Measurements from ENCODE around the gene OCSTAMP. TPM values are rescaled to one million over a fixed set of nuclear protein-coding genes. Genes with fewer than 3 reads are reported as not detected.

OCSTAMP gene
- total and polyA plus RNA-seq, 10 donors, result not detected

GRCh38 chr20:46587986-46588385 is 37.5 kb upstream of the OCSTAMP start:
- Histone ChIP-seq H3K9me3 (peaks cover 0 to 2% (median 0%) of the 10 kb centered on the region in 8 donors), H3K27ac (no peak overlapping the region), H3K4me3 (no peak overlapping the region), H3K36me3 (no peaks in the 10 kb centered on the region), H3K4me1 (peaks cover 0 to 13% (median 5%) of the 10 kb centered on the region in 6 donors), H3K27me3 (replicated peaks in 1 of 7) (peaks cover 0 to 16% (median 0%) of the 10 kb centered on the region in 7 donors)
- DNase-seq, result no peak
- 82 to 91% (median 87%) methylated on average over 6 to 7 of the region's 7 CpGs for WGBS, 5 donors
- TF ChIP-seq, protein P1, sequence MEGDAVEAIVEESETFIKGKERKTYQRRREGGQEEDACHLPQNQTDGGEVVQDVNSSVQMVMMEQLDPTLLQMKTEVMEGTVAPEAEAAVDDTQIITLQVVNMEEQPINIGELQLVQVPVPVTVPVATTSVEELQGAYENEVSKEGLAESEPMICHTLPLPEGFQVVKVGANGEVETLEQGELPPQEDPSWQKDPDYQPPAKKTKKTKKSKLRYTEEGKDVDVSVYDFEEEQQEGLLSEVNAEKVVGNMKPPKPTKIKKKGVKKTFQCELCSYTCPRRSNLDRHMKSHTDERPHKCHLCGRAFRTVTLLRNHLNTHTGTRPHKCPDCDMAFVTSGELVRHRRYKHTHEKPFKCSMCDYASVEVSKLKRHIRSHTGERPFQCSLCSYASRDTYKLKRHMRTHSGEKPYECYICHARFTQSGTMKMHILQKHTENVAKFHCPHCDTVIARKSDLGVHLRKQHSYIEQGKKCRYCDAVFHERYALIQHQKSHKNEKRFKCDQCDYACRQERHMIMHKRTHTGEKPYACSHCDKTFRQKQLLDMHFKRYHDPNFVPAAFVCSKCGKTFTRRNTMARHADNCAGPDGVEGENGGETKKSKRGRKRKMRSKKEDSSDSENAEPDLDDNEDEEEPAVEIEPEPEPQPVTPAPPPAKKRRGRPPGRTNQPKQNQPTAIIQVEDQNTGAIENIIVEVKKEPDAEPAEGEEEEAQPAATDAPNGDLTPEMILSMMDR (IDR thresholded peaks at IDR 0.05 in 8 of 11, conservative IDR thresholded peaks at IDR 0.05 in 3 of 11), result no peak
- TF ChIP-seq POLR2AphosphoS5 (IDR thresholded peaks at IDR 0.05) (no peak), POLR2A (IDR thresholded peaks at IDR 0.05) (no peak)
- intact Hi-C loops (cut with DNase I; ENCODE audit: low total_unique reads), result no loop called here

GRCh38 chr20:46586724-46587123 is 36.3 kb upstream of the OCSTAMP start:
- 92 to 97% (median 95%) methylated on average over 5 of the region's 5 CpGs for WGBS, 5 donors
- Histone ChIP-seq H3K4me3 (no peak overlapping the region), H3K4me1 (peaks cover 0 to 13% (median 5%) of the 10 kb centered on the region in 6 donors), H3K9me3 (no peaks in the 10 kb centered on the region), H3K27ac (no peak overlapping the region), H3K27me3 (replicated peaks in 1 of 7) (peaks cover 0 to 16% (median 0%) of the 10 kb centered on the region in 7 donors), H3K36me3 (no peaks in the 10 kb centered on the region)
- intact Hi-C loops (cut with DNase I; ENCODE audit: low total_unique reads), result no loop called here
- TF ChIP-seq POLR2AphosphoS5 (IDR thresholded peaks at IDR 0.05) (no peak), POLR2A (IDR thresholded peaks at IDR 0.05) (no peak)
- TF ChIP-seq, protein P1 (IDR thresholded peaks at IDR 0.05 in 8 of 11, conservative IDR thresholded peaks at IDR 0.05 in 3 of 11), result no peak
- DNase-seq, result no peak

DNA sequence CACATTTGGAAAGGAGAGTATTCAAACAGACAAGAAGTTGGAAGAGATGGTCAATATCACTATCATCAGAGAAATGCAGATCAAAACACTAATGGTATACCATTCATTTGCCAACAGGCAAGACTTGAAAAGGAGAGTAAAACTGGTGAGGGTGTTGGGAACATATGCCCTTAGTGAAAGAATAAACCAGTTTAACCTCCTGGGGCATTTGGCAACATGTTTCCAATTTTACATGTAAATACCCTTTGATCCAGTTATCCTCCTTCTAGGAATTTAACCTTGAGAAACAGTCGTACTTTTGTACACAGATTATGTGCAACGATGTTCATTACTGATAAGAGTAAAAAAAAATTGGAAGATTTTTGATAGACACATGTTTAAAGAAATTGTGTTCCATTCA is 34.1 kb upstream of the OCSTAMP start:
- no peak overlapping the region for H3K27ac ChIP-seq
- no peak overlapping the region for H3K4me3 ChIP-seq
- H3K4me1 ChIP-seq, result peaks cover 0 to 10% (median 4%) of the 10 kb centered on the region in 6 donors
- peaks cover 0 to 16% (median 0%) of the 10 kb centered on the region in 7 donors for H3K27me3 ChIP-seq (replicated peaks in 1 of 7)
- H3K36me3 ChIP-seq, result no peaks in the 10 kb centered on the region
- no peak for TF ChIP-seq POLR2AphosphoS5 (IDR thresholded peaks at IDR 0.05)
- TF ChIP-seq, protein P1 (IDR thresholded peaks at IDR 0.05 in 8 of 11, conservative IDR thresholded peaks at IDR 0.05 in 3 of 11), result no peak
- H3K9me3 ChIP-seq, result no peaks in the 10 kb centered on the region
- DNase-seq, result no peak
- intact Hi-C loops (cut with DNase I; ENCODE audit: low total_unique reads), result no loop called here
- WGBS, 5 donors, result 62 to 82% (median 71%) methylated on average over 2 of the region's 2 CpGs

DNA sequence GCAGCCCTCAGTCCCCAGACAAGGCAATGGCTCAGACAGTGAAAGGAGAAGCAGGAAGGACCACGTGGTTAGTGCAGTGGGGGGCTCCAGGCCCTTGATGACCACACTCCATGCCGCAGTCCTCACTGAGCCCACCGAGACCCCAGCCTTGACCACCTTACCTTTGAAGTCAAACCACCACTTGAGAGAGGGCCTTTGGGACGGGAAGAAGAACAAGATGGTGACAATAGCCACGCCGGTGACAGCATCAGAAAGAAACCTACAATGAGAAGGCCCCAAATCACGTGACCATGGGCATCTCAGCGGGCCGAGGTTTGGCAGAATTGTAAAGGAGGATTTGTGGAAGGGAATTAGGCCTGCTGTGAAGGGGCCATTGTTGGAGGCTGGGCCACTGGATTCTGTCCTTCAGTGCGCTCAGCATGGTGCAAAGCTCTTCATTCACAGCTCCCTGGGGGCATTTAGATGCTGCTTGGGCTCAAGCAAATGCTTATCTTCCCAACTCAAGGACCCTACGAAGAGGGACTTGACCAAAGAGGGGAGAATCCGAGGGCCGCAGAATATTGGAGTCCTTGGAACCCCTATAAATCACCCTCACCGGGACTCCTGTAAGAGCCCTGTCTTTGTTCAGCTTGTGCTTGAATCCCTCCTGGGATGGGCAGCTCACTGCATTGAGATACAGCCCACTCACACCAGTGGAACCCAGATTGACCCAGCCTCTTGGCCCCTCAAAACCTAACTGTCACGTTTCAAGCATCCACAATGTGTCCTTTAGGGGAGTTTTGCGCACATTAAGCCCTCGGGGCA is 33.2 kb upstream of the OCSTAMP start:
- intact Hi-C loops (cut with DNase I; ENCODE audit: low total_unique reads), result no loop called here
- 79 to 83% (median 82%) methylated on average over 17 of the region's 17 CpGs for WGBS, 5 donors

More for the DNA sequence above, 33.2 kb upstream of the OCSTAMP start:
- Histone ChIP-seq H3K36me3 (no peaks in the 10 kb centered on the region), H3K9me3 (no peaks in the 10 kb centered on the region), H3K4me3 (no peak overlapping the region), H3K4me1 (peaks cover 0 to 3% (median under 1%) of the 10 kb centered on the region in 6 donors), H3K27me3 (replicated peaks in 1 of 7) (peaks cover 0 to 12% (median 0%) of the 10 kb centered on the region in 7 donors), H3K27ac (no peak overlapping the region)
- no peak for DNase-seq
- TF ChIP-seq POLR2AphosphoS5 (IDR thresholded peaks at IDR 0.05), result no peak
- TF ChIP-seq, protein P1 (IDR thresholded peaks at IDR 0.05 in 8 of 11, conservative IDR thresholded peaks at IDR 0.05 in 3 of 11), result no peak
- TF ChIP-seq POLR2A (IDR thresholded peaks at IDR 0.05), result no peak
